DND-41 (cell line): ENCODE measurements around the gene ASB4.

Experiments used
- EZH2 ChIP-seq: IDR thresholded peaks from 3 replicates; pipeline ENCODE4 v1.6.1; 2012; ENCODE audit warnings: borderline replicate concordance, low read depth, mild to moderate bottlenecking, moderate library complexity, low read length, inconsistent platforms; ENCODE audit not compliant: severe bottlenecking
- TF ChIP-seq, protein P1 (sequence below): IDR thresholded peaks from 2 replicates; pipeline ENCODE4 v1.5.1; 2012; ENCODE audit warnings: borderline replicate concordance, low read length, moderate library complexity, mild to moderate bottlenecking; ENCODE audit not compliant: poor library complexity, severe bottlenecking; ENCODE audit errors: extremely low read depth

DNA sequence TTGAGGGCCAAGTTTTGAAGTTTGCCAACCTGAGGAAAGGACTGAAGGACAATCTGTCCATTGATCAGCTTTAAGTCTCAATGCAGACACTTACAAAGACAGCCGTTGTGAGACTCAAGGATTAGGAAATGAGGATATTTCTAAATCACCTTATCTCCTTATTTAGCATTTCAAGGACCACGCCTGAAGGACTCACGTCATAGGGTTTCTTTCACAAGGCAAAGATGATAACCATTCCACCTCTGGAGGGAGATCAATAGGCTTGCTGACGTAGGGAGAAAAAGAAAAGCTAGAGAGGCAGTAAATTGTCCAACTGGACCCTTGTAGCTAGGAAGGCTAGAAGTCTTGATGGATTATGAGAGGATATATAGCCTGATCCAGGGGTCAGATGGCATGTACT lies 3.3 kb upstream of the ASB4 start:
- no peak for TF ChIP-seq EZH2
- TF ChIP-seq, protein P1, sequence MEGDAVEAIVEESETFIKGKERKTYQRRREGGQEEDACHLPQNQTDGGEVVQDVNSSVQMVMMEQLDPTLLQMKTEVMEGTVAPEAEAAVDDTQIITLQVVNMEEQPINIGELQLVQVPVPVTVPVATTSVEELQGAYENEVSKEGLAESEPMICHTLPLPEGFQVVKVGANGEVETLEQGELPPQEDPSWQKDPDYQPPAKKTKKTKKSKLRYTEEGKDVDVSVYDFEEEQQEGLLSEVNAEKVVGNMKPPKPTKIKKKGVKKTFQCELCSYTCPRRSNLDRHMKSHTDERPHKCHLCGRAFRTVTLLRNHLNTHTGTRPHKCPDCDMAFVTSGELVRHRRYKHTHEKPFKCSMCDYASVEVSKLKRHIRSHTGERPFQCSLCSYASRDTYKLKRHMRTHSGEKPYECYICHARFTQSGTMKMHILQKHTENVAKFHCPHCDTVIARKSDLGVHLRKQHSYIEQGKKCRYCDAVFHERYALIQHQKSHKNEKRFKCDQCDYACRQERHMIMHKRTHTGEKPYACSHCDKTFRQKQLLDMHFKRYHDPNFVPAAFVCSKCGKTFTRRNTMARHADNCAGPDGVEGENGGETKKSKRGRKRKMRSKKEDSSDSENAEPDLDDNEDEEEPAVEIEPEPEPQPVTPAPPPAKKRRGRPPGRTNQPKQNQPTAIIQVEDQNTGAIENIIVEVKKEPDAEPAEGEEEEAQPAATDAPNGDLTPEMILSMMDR, result no peak
